DOHH2 (cell line): ENCODE results near the gene C15orf40.
"Not testable (repeated sequence)": the region's sequence is repeated elsewhere in the genome, so short reads cannot be mapped to it uniquely, and the experiment has no call there.

Experiments
- H3F3A ChIP-seq: fragments of 200-600 bp; sonication (generic), shearing (Covaris generic); 2 replicates; pipeline ENCODE4 v1.6.0; 2016; ENCODE audit warnings: antibody characterized with exemption, mild to moderate bottlenecking; ENCODE audit not compliant: control insufficient read depth, insufficient read depth
- H3K27ac ChIP-seq: fragments of 200-600 bp; sonication (generic); 2 replicates; pipeline ENCODE4 v1.5.1; 2014; ENCODE audit warnings: low read depth, mild to moderate bottlenecking, low read length, moderate library complexity
- H3K27me3 ChIP-seq: fragments of 200-600 bp; sonication (generic); 2 replicates; pipeline ENCODE4 v1.6.1; 2014; ENCODE audit warnings: mild to moderate bottlenecking, low read length, mixed read lengths; ENCODE audit not compliant: control insufficient read depth
- H3K36me3 ChIP-seq: fragments of 200-600 bp; sonication (generic); 2 replicates; pipeline ENCODE4 v1.6.1; 2014; ENCODE audit warnings: mild to moderate bottlenecking, low read length, moderate library complexity, mixed read lengths; ENCODE audit not compliant: control insufficient read depth
- H3K4me1 ChIP-seq: fragments of 200-600 bp; sonication (generic); 2 replicates; pipeline ENCODE4 v1.6.1; 2014; ENCODE audit warnings: mild to moderate bottlenecking, low read length, mixed read lengths; ENCODE audit not compliant: control insufficient read depth
- H3K4me2 ChIP-seq: fragments of 200-600 bp; sonication (generic); 2 replicates; pipeline ENCODE4 v1.6.0; 2014; ENCODE audit warnings: mild to moderate bottlenecking, low read length, moderate library complexity
- H3K4me3 ChIP-seq: fragments of 200-600 bp; sonication (generic); 2 replicates; pipeline ENCODE4 v1.5.1; 2014; ENCODE audit warnings: mild to moderate bottlenecking, low read length, mixed read lengths
- H3K79me2 ChIP-seq: fragments of 200-600 bp; sonication (generic); 2 replicates; pipeline ENCODE4 v1.6.1; 2014; ENCODE audit warnings: mild to moderate bottlenecking, low read length, mixed read lengths; ENCODE audit not compliant: control insufficient read depth
- H3K9me2 ChIP-seq: fragments of 200-600 bp; sonication (generic); replicated peaks from 2 replicates; pipeline ENCODE4 v1.6.1; 2014; ENCODE audit warnings: mild to moderate bottlenecking, low read length, mixed read lengths; ENCODE audit not compliant: control insufficient read depth
- H3K9me3 ChIP-seq: fragments of 200-600 bp; sonication (generic); 2 replicates; pipeline ENCODE4 v1.6.1; 2014; ENCODE audit warnings: antibody characterized with exemption, low read length, mixed read lengths; ENCODE audit not compliant: control insufficient read depth, insufficient read depth
- H4K20me1 ChIP-seq: fragments of 200-600 bp; sonication (generic); 2 replicates; pipeline ENCODE4 v1.6.0; 2014; ENCODE audit warnings: low read depth, mild to moderate bottlenecking, antibody characterized with exemption, low read length, moderate library complexity; ENCODE audit not compliant: control insufficient read depth, insufficient read depth
- EZH2phosphoT487 ChIP-seq: fragments of 200-600 bp; sonication (generic); IDR thresholded peaks from 2 replicates; pipeline ENCODE4 v1.6.1; 2017; ENCODE audit warnings: borderline replicate concordance, mild to moderate bottlenecking, antibody characterized with exemption, low read length, moderate library complexity, mixed read lengths
- TF ChIP-seq, protein P1 (sequence below): fragments of 200-600 bp; sonication (generic); IDR thresholded peaks from one replicate; pipeline ENCODE4 v1.5.1; 2014; ENCODE audit warnings: antibody characterized with exemption, mild to moderate bottlenecking, low read depth, low read length; ENCODE audit not compliant: poor library complexity, severe bottlenecking

The C15orf40 gene

DNA sequence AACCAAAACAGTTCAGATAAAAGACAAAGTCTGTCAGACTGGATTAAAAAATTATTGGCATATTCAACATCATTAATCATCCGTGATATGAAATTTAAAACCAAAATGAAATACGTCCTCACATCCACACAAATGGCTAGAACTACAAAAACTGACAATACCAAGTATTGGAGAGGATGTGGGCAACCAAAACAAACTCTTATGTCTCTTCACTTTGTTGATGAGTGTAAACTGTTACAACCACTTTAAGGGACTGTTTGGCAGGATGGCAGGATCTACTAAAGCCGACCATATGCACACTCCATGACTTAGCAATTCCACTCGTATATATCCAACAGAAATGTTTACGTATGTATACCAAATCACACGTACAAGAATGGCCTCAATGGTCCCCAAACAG, 24.8 kb upstream of the C15orf40 start:
- Histone ChIP-seq H3K36me3 (peaks cover 88% of the 10 kb centered on the region), H3K79me2 (peaks cover 97% of the 10 kb centered on the region), H3K9me3 (no peaks in the 10 kb centered on the region), H3K4me2 (no peak overlapping the region), H3K9me2 (no peaks in the 10 kb centered on the region), H3K27me3 (no peaks in the 10 kb centered on the region), H3K4me1 (no peaks in the 10 kb centered on the region), H3F3A (0 out of 2 replicates have a peak, but pooled peaks cover 2% of the 10 kb centered on the region), H3K27ac (no peak overlapping the region), H4K20me1 (no peaks in the 10 kb centered on the region), H3K4me3 (no peak overlapping the region)
- TF ChIP-seq, protein P1, sequence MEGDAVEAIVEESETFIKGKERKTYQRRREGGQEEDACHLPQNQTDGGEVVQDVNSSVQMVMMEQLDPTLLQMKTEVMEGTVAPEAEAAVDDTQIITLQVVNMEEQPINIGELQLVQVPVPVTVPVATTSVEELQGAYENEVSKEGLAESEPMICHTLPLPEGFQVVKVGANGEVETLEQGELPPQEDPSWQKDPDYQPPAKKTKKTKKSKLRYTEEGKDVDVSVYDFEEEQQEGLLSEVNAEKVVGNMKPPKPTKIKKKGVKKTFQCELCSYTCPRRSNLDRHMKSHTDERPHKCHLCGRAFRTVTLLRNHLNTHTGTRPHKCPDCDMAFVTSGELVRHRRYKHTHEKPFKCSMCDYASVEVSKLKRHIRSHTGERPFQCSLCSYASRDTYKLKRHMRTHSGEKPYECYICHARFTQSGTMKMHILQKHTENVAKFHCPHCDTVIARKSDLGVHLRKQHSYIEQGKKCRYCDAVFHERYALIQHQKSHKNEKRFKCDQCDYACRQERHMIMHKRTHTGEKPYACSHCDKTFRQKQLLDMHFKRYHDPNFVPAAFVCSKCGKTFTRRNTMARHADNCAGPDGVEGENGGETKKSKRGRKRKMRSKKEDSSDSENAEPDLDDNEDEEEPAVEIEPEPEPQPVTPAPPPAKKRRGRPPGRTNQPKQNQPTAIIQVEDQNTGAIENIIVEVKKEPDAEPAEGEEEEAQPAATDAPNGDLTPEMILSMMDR: no peak
- no peak for TF ChIP-seq EZH2phosphoT487

DNA sequence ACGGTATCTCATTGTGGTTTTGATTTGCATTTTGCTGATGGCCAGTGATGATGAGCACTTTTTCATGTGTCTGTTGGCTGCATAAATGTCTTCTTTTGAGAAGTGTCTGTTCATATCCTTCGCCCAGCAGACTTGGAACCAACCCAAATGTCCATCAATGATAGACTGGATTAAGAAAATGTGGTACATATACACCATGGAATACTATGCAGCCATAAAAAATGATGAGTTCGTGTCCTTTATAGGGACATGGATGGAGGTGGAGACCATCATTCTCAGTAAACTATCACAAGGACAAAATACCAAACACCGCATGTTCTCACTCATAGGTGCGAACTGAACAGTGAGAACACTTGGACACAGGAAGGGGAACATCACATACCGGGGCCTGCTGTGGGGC, 19.8 kb upstream of the C15orf40 start:
- not testable (repeated sequence) for H3K4me3 ChIP-seq, H3K27me3 ChIP-seq, H3K27ac ChIP-seq, H3K4me2 ChIP-seq, H3K9me2 ChIP-seq, H3F3A ChIP-seq, H4K20me1 ChIP-seq, H3K4me1 ChIP-seq, H3K9me3 ChIP-seq
- H3K79me2 ChIP-seq: peaks cover 68% of the 10 kb centered on the region
- peaks cover 78% of the 10 kb centered on the region for H3K36me3 ChIP-seq

DNA sequence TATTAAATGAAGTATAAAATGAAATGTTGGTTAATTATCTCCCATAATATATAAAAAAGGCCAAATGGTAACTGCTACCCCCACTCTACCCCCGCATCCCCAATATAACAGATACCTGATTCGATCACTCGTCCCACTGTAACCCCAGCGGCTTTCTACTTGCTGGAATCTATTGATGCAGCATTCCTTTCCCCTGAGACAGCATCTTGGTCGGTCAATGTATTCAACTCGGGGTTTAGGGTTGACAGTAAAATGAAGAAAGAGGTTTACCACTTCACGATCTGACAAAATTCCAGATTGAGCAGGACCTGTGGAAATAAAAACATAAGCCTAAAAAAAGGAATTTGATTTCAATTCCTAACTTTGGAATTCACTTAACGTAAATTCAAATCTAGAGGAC, 18.6 kb upstream of the C15orf40 start:
- H3K9me2 ChIP-seq: no peaks in the 10 kb centered on the region
- H3K4me1 ChIP-seq: no peaks in the 10 kb centered on the region
- H3K27ac ChIP-seq: no peak overlapping the region
- TF ChIP-seq, protein P1: no peak
- TF ChIP-seq EZH2phosphoT487: no peak
- H3F3A ChIP-seq: no peaks in the 10 kb centered on the region
- no peaks in the 10 kb centered on the region for H3K27me3 ChIP-seq
- H3K79me2 ChIP-seq: peaks cover 56% of the 10 kb centered on the region
- no peaks in the 10 kb centered on the region for H4K20me1 ChIP-seq
- H3K4me2 ChIP-seq: no peak overlapping the region
- no peaks in the 10 kb centered on the region for H3K9me3 ChIP-seq
- no peak overlapping the region for H3K4me3 ChIP-seq
- peaks cover 70% of the 10 kb centered on the region for H3K36me3 ChIP-seq

DNA sequence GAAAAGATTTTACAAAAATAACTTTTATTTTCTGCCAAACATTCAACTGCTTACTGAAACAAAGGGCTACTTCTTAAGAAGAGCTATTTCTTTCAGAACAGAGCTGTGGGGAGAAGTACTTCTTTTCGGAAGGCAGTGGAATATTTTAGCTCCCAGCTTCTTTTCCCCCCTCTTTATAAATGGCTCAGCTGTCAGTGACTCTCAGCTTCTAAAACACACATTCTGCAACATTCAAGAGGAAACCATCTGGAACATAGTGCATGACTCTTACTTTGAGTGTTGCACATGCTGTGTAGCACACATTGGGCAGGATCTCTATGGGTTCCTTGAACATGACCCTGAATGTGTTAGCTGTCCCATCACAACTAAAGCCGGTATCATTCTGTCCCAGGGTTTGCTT, 7.0 kb upstream of the C15orf40 start:
- Histone ChIP-seq H3K4me1 (no peaks in the 10 kb centered on the region), H3K4me2 (no peak overlapping the region), H3K27ac (no peak overlapping the region), H3F3A (peaks cover 29% of the 10 kb centered on the region), H3K36me3 (peaks cover 44% of the 10 kb centered on the region), H3K79me2 (no peaks in the 10 kb centered on the region), H3K9me2 (no peaks in the 10 kb centered on the region), H4K20me1 (no peaks in the 10 kb centered on the region), H3K27me3 (no peaks in the 10 kb centered on the region), H3K4me3 (no peak overlapping the region), H3K9me3 (no peaks in the 10 kb centered on the region)
- TF ChIP-seq EZH2phosphoT487: no peak
- TF ChIP-seq, protein P1: no peak
